HG02610 (cell line): Measurements from ENCODE around the gene CGB7.
A peak's percentile ranks its signal among the peaks of the same experiment; 100 is the strongest.
"Not testable (repeated sequence)": the region's sequence is repeated elsewhere in the genome, so short reads cannot be mapped to it uniquely, and the experiment has no call there.

ENCODE experiments used
- ATAC-seq: cut with Tn5 transposase; IDR thresholded peaks from one replicate; pipeline ENCODE4 v1.9.1; 2021; ENCODE audit warnings: mild to moderate bottlenecking, moderate library complexity; ENCODE audit not compliant: unreplicated experiment

Gene CGB7

GRCh38 chr19:49057636-49058234 lies at the start of gene CGB7:
Gene CGB7, minus strand, starts transcription at chr19:49057749. Its CDS starts 2,374 bp downstream, at chr19:49055375.
- no peak for ATAC-seq

GRCh38 chr19:49106648-49107135 lies 49.1 kb upstream of the CGB7 start:
- no peak for ATAC-seq

GRCh38 chr19:49104229-49104864 lies 46.8 kb upstream of the CGB7 start:
- no peak for ATAC-seq

GRCh38 chr19:49103331-49104085 lies 46.0 kb upstream of the CGB7 start:
- ATAC-seq = no peak

- ATAC-seq = no peak
Measured at GRCh38 chr19:49102303-49102702, 44.8 kb upstream of the CGB7 start.

GRCh38 chr19:49101160-49101559 lies 43.6 kb upstream of the CGB7 start:
- no peak for ATAC-seq

- no peak for ATAC-seq
Measured at GRCh38 chr19:49098795-49099194, 41.2 kb upstream of the CGB7 start.

GRCh38 chr19:49097453-49098288 lies 40.1 kb upstream of the CGB7 start:
- ATAC-seq = no peak

GRCh38 chr19:49094505-49095482 lies 37.2 kb upstream of the CGB7 start:
- no peak for ATAC-seq

GRCh38 chr19:49092686-49093085 lies 35.1 kb upstream of the CGB7 start:
- ATAC-seq = no peak

- ATAC-seq = no peak
Measured at GRCh38 chr19:49091391-49092038, 34.0 kb upstream of the CGB7 start.

GRCh38 chr19:49086296-49086695 lies 28.7 kb upstream of the CGB7 start:
- ATAC-seq = no peak

GRCh38 chr19:49085868-49086232 lies 28.3 kb upstream of the CGB7 start:
- no peak for ATAC-seq

GRCh38 chr19:49085020-49085867 lies 27.7 kb upstream of the CGB7 start, which contains the start of gene SNRNP70:
Gene SNRNP70, plus strand, starts transcription at chr19:49085451. Its CDS starts 964 bp downstream, at chr19:49086415.
- peak; percentile 75 for ATAC-seq

GRCh38 chr19:49084206-49085019 lies 26.9 kb upstream of the CGB7 start:
- no peak for ATAC-seq

GRCh38 chr19:49081273-49081672 lies 23.7 kb upstream of the CGB7 start:
- ATAC-seq = no peak

GRCh38 chr19:49080392-49080791 lies 22.8 kb upstream of the CGB7 start:
- no peak for ATAC-seq

- ATAC-seq = not testable (repeated sequence)
Measured at GRCh38 chr19:49074869-49075268, 17.3 kb upstream of the CGB7 start.
